Stimulated activated naive CD8-positive, alpha-beta T cell treated with anti-CD3 and anti-CD28 coated beads, Interleukin-15, amount 100 ng/mL, for 72 hours (primary cell): ENCODE measurements around the gene DSG2.

Experiments used
- ATAC-seq: fragments of 150-1000 bp; cut with Tn5 transposase; 2 replicates; pipeline ENCODE4 v1.10.0; 2021; ENCODE audit warnings: mild to moderate bottlenecking, moderate library complexity
- DNase-seq, 2 donors: peaks; one replicate each; pipeline ENCODE4 v3.0.0; 2021 to 2022
- H3K27ac Mint-ChIP-seq, 2 donors: one replicate each; pipeline ENCODE4 v1.8.0; 2022; ENCODE audit warnings: mild to moderate bottlenecking in 2 of 2, mixed read lengths in 2 of 2, moderate library complexity in 2 of 2
- H3K27me3 Mint-ChIP-seq: one replicate; pipeline ENCODE4 v1.8.0; 2022; ENCODE audit warnings: mixed read lengths
- H3K4me1 Mint-ChIP-seq: one replicate; pipeline ENCODE4 v1.8.0; 2022; ENCODE audit warnings: mild to moderate bottlenecking, mixed read lengths
- H3K4me3 Mint-ChIP-seq, 2 donors: one replicate each; pipeline ENCODE4 v1.8.0; 2022; ENCODE audit warnings: mild to moderate bottlenecking in 2 of 2, mixed read lengths in 2 of 2, moderate library complexity in 1 of 2
- H3K9me3 Mint-ChIP-seq, 2 donors: one replicate each; pipeline ENCODE4 v1.8.0; 2022; ENCODE audit warnings: mixed read lengths in 2 of 2

DSG2 gene

DNA sequence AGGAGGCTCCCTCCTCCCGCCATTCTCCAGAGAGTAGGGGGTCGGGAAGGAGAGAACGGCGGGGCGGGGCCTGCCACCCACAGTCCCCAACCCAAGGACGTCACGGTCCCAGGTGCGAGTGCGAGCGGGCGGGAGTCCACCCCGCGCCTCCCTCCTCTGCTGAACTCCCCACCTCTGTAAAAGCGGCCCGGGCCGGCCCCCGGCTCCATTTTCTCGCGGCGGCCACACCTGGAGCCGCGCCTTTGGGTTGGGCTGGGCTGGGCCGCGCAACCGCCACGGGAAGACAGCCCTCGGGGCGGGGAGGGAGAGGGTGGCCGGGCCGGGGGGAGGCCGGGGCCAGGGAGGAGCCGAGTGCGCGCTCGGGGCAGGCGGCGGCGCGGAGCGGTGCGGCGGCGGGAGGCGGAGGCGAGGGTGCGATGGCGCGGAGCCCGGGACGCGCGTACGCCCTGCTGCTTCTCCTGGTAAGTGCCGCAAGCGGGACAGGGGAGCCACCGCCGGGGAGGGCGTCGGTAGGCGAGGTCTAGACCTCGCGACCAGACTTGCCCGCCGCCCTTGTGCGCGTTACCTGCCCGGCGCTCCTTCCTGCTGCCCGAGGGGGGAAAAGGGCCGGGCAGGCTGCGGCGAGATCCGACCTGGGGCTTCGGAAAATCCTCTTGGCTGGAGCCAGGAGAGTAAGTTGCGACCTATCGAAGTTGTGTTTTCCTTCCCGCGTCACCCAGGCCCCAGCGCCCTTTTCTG, at the start of gene DSG2:
DSG2 (plus strand) TSS at position 342 of the 738 bp plus-strand sequence; CDS start at position 417, 75 bp downstream.
- ATAC-seq (peak; percentile 82), DNase-seq (peak; percentile 24 to 33)
- peak within 1 kb of the TSS; percentile 29 to 47 for H3K27ac Mint-ChIP-seq
- peaks cover 40% of the 10 kb centered on the region for H3K27me3 Mint-ChIP-seq
- H3K4me1 Mint-ChIP-seq, result no peaks in the 10 kb centered on the region
- H3K4me3 Mint-ChIP-seq, result peak within 1 kb of the TSS; percentile 77 to 78
- no peaks in the 10 kb centered on the region for H3K9me3 Mint-ChIP-seq

DNA sequence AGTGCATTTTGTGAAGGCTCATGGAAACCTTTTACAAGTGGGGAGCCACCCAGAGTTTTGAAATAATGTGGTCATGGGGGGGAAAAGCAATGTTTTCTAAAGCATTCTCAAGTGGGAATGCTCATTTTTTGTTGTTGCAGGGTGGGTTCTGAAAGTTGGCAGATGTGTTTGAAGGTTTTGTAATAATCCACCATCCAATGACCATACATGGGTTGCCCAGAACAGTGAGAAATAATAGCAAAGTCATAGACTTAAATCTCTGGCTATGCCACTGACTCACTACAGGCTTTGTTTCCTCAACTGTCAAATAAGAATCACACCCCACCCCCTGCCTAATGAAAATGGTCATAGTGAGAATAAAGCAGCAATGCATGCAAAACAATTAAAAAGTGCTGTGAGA, 47.6 kb upstream of the DSG2 start:
- H3K9me3 Mint-ChIP-seq, result no peaks in the 10 kb centered on the region
- H3K4me1 Mint-ChIP-seq, result no peaks in the 10 kb centered on the region
- no peak for ATAC-seq
- H3K4me3 Mint-ChIP-seq, result no peak overlapping the region
- no peak overlapping the region for H3K27ac Mint-ChIP-seq
- H3K27me3 Mint-ChIP-seq, result no peaks in the 10 kb centered on the region
- DNase-seq, result no peak

GRCh38 chr18:31451625-31452024, 46.4 kb upstream of the DSG2 start:
- no peaks in the 10 kb centered on the region for H3K9me3 Mint-ChIP-seq
- no peaks in the 10 kb centered on the region for H3K4me1 Mint-ChIP-seq
- ATAC-seq, result no peak
- DNase-seq, result no peak
- no peaks in the 10 kb centered on the region for H3K27me3 Mint-ChIP-seq
- no peak overlapping the region for H3K4me3 Mint-ChIP-seq
- H3K27ac Mint-ChIP-seq, result no peak overlapping the region

DNA sequence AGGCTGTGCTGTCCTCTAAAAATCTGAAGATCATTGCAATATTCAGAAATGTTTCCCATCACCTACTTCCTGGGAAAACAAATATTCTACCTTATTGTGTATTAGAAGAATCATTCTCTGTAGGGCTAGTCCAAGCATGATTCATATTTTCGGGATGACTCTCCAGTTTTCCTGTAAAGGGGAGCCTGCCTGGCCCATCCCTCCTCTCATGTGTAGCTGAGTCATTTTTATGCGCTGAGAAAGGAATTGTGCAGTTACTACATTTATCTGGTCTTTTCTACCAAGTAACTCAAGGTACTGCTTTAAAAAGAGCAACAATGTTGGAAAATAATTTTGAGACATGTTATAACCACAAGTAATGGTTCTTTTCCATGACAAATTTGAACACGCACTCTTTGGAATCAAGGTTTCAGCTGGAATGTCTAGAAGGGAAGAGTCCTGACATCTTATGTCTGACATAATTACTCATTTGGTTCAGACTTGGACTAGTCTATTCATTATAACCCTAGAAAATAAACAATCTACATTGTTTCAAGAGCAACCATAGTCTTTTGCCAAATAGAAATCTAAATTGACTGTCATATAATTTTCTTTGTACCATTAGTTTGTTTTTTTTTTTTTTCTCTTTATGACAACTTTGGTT, 43.8 kb upstream of the DSG2 start:
- no peak for DNase-seq
- no peaks in the 10 kb centered on the region for H3K4me1 Mint-ChIP-seq
- no peaks in the 10 kb centered on the region for H3K27me3 Mint-ChIP-seq
- peaks cover 0 to under 1% of the 10 kb centered on the region in 2 donors for H3K9me3 Mint-ChIP-seq
- no peak overlapping the region for H3K4me3 Mint-ChIP-seq
- no peak for ATAC-seq
- H3K27ac Mint-ChIP-seq, result no peak overlapping the region

DNA sequence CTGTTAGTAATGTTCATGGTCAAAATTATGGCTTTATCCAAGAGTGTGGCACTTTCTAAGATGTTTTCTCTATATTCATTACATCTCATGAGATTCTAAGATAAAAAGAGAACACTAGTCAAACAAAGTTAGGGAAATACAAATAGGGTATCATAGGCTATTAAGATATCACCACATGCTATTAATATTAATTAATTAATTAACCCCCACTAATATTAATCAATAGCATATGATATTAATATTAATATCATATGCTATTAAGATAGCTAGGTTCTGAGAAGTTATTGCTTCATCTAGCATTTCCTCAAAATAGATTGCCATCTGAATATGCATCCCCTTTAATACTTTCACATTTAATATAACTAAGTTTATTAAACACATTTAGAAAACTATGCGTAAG, 28.3 kb upstream of the DSG2 start:
- Mint-ChIP-seq H3K27me3 (no peaks in the 10 kb centered on the region), H3K27ac (no peak overlapping the region), H3K9me3 (no peaks in the 10 kb centered on the region), H3K4me1 (no peaks in the 10 kb centered on the region), H3K4me3 (no peak overlapping the region)
- DNase-seq, result no peak
- no peak for ATAC-seq

DNA sequence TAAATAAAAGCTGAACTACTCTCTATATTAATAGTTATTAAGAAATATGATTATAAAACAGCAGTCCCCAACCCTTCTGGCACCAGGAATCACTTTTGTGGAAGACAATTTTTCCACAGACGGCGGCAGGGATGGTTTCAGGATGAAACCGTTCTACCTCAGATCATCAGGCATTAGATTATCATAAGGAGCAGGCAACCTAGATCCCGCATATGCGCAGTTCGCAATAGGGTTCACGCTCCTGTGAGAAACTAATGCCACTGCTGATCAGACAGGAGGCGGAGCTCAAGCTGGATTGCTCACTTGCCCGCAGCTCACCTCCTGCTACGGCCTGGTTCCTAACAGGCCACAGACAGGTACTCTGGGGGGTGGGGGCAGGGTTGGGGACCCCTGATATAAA, 19.3 kb upstream of the DSG2 start:
- peaks cover 7% of the 10 kb centered on the region for H3K27me3 Mint-ChIP-seq
- no peak for ATAC-seq
- no peaks in the 10 kb centered on the region for H3K4me1 Mint-ChIP-seq
- no peak for DNase-seq
- no peak overlapping the region for H3K4me3 Mint-ChIP-seq
- no peaks in the 10 kb centered on the region for H3K9me3 Mint-ChIP-seq
- H3K27ac Mint-ChIP-seq, result no peak overlapping the region

DNA sequence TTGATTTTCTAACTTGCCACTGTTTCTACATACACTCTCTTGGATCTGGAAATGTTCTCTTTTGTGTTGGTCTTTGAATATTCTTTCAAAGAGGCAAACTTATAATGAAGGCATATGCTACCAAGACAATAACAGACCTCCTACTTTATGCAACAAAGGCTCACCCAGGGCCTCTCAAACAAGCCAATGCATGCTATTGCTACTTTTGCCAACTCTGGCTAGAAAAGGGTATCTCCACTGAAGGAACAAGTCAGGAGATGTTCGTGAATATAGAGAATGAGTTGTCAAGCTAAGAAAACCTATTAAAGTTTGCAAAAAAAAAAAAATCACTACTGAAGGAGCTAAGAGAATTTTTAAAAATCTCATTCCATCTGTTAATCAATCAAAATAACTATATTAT, 15.9 kb upstream of the DSG2 start:
- Mint-ChIP-seq H3K4me3 (no peak overlapping the region), H3K27ac (no peak overlapping the region), H3K27me3 (peaks cover 7% of the 10 kb centered on the region), H3K9me3 (no peaks in the 10 kb centered on the region), H3K4me1 (no peaks in the 10 kb centered on the region)
- ATAC-seq (no peak), DNase-seq (no peak)

DNA sequence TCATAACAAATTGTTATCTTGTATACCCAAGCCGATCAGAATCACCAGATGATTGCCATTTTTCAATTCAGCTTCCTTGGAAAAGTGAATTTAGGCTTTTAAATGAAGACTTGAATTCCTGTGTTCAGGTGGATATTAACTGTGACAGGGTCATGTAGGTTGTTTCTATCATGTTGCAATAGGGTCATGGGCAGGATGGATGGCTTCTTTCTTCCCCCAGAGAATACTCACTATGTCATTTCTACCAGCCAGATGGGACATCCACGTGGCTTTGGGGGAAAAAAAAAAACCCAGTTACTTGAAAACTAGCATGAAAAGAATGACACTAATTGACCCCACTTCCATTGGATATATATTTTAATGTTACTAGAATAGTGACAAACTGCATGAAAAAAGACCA, 14.6 kb upstream of the DSG2 start:
- peaks cover 7% of the 10 kb centered on the region for H3K27me3 Mint-ChIP-seq
- DNase-seq (no peak), ATAC-seq (no peak)
- H3K4me1 Mint-ChIP-seq, result no peaks in the 10 kb centered on the region
- H3K27ac Mint-ChIP-seq, result no peak overlapping the region
- H3K9me3 Mint-ChIP-seq, result no peaks in the 10 kb centered on the region
- H3K4me3 Mint-ChIP-seq, result no peak overlapping the region

- no peak for DNase-seq
These were observed 13.5 kb upstream of the DSG2 start for GRCh38 chr18:31484461-31484860.

DNA sequence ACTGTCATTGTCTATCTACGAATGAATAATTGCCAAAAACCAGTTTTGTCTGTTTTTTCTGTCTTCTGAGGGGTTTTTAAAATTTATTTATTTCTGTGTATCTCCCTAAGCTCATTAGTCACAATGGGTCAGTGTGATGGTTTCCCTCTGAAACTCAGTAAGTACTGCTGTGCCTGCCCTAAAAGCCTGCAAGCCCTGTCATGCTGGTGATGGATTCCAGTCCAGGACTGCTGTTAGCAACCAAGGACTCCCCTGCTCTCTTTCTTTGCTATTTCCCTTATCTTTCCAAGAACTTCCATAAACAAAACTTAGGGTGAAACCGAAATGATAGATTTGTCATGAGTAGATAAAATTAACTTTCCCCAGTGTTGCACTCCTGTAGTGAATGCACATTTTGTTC, 11.8 kb upstream of the DSG2 start:
- H3K27me3 Mint-ChIP-seq, result peaks cover 7% of the 10 kb centered on the region
- H3K9me3 Mint-ChIP-seq, result no peaks in the 10 kb centered on the region
- DNase-seq (no peak), ATAC-seq (no peak)
- H3K4me3 Mint-ChIP-seq, result no peak overlapping the region
- no peaks in the 10 kb centered on the region for H3K4me1 Mint-ChIP-seq
- no peak overlapping the region for H3K27ac Mint-ChIP-seq

More at GRCh38 chr18:31484461-31484860, 13.5 kb upstream of the DSG2 start:
- ATAC-seq, result no peak
- no peak overlapping the region for H3K27ac Mint-ChIP-seq
- peaks cover 7% of the 10 kb centered on the region for H3K27me3 Mint-ChIP-seq
- H3K9me3 Mint-ChIP-seq, result no peaks in the 10 kb centered on the region
- no peak overlapping the region for H3K4me3 Mint-ChIP-seq
- H3K4me1 Mint-ChIP-seq, result no peaks in the 10 kb centered on the region

DNA sequence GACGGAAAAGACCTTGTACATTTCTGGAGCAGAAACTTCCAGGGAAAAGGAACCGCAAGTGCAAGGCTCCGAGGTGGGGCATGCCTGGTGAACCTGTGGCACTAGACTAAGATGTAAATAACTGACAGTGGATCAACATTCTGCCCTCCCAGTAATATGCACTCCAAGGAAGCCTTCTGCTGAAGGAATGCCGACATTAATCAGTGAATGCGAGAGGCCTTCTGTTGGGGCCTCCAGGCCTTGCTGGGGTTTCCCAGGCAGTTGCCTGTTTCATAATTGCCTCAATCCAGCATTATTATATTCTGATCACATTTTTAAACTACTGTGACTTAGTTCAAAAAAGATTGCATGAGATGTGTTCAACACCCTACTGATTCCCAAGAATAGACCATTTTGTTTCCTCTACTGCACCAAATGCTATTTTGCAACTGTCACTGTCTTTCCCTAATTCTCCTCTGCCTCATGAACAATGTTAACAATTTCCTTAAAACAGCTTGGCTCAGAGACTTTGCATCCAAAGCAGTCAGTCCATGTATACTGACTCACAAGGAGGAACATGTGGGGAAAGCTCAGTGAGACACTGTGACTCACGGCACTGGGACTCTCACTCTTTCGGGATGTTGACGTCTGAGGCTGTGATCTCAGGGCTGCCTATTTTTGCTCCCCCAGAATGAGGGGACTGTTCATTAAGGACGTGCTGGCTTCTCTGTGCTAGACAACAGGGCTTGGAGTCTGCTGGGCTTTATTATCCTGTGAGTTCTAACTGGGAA, 10.5 kb upstream of the DSG2 start:
- ATAC-seq (no peak), DNase-seq (no peak)
- Mint-ChIP-seq H3K9me3 (no peaks in the 10 kb centered on the region), H3K4me1 (no peaks in the 10 kb centered on the region), H3K27me3 (no peaks in the 10 kb centered on the region), H3K4me3 (no peak overlapping the region), H3K27ac (no peak overlapping the region)

DNA sequence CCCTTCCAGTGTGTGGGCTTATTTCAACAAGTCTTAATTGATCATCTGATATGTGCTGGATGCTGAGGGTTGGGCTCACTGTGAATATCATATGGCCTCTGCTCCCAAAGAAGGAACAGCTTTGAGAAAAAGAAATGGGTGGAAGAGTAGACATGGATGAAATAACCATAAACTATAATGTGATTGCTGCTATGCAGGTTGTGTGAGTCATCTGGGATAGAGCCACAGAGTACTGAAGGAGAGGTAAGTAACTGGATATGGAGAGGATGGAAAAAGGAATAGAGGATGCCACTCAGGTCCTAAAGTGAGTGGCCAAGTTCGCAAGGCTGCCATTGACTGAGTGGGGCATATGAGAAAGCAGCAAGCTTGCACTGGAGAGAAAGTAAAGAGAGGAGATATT, 8.7 kb upstream of the DSG2 start:
- no peaks in the 10 kb centered on the region for H3K9me3 Mint-ChIP-seq
- no peaks in the 10 kb centered on the region for H3K4me1 Mint-ChIP-seq
- DNase-seq (no peak), ATAC-seq (no peak)
- no peaks in the 10 kb centered on the region for H3K27me3 Mint-ChIP-seq
- H3K4me3 Mint-ChIP-seq, result no peak overlapping the region
- no peak overlapping the region for H3K27ac Mint-ChIP-seq

DNA sequence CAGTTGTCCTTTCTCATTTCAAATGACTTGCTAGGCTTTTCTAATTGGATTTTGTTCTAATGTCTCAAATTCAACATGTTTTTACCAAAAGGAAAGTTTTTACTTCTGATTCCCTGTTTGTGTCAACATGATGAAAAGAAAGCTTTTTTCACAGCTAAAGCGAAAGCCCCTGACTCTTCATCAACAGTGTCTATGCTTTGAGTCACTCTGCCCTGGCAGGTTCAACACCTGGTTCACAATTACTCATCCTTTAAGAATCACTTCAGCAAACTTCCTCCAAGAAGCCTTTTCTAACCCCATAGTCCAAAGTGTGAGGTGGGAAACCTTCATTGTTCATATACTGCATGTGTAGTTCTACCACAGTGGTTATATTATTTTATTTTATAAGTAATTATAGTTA, 7.6 kb upstream of the DSG2 start:
- Mint-ChIP-seq H3K4me1 (no peaks in the 10 kb centered on the region), H3K9me3 (no peaks in the 10 kb centered on the region), H3K27ac (no peak overlapping the region), H3K4me3 (no peak overlapping the region), H3K27me3 (peaks cover under 1% of the 10 kb centered on the region)
- no peak for DNase-seq
- ATAC-seq, result peak; percentile 81

DNA sequence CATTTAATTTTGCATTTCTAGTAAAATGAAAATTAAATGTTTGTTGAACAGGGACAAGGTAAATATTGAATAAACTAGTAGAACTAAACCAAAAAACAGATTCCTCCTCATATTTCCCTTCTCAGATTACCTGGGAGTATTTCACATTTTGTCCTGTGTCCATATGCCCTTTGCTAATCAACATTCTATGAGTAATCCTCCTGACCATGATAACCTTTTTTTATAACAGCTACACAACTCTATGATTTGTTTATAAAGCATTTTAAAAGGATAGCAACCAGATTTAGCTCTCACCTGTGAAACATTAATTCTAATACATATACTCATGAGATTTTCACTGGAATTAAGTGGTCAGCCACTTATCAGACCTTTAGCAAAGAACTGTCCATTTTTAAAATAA, 7.1 kb upstream of the DSG2 start:
- H3K4me1 Mint-ChIP-seq, result no peaks in the 10 kb centered on the region
- H3K4me3 Mint-ChIP-seq, result no peak overlapping the region
- DNase-seq, result no peak
- no peak overlapping the region for H3K27ac Mint-ChIP-seq
- no peak for ATAC-seq
- H3K9me3 Mint-ChIP-seq, result no peaks in the 10 kb centered on the region
- H3K27me3 Mint-ChIP-seq, result peaks cover 5% of the 10 kb centered on the region

DNA sequence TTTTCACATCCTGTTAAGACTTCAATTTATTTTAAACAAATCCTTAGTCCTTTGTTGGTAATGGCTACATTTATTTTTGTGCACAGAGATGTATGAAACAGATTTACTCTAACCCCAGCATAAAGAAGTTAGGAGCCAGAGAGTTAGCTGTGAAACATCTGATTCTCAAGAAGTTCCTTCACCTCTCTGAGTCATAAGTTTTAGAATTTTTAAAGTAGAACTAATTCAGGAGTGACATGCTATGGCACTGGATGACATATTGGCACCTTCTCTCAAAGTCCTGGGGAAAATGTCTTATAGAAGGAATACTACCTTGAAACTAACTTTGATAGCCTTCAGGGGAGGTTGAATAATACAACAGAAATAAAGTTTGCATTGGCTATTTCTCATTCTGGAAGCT, 6.4 kb upstream of the DSG2 start:
- H3K27me3 Mint-ChIP-seq, result peaks cover 13% of the 10 kb centered on the region
- no peak overlapping the region for H3K27ac Mint-ChIP-seq
- DNase-seq (no peak), ATAC-seq (no peak)
- no peak overlapping the region for H3K4me3 Mint-ChIP-seq
- no peaks in the 10 kb centered on the region for H3K9me3 Mint-ChIP-seq
- no peaks in the 10 kb centered on the region for H3K4me1 Mint-ChIP-seq

DNA sequence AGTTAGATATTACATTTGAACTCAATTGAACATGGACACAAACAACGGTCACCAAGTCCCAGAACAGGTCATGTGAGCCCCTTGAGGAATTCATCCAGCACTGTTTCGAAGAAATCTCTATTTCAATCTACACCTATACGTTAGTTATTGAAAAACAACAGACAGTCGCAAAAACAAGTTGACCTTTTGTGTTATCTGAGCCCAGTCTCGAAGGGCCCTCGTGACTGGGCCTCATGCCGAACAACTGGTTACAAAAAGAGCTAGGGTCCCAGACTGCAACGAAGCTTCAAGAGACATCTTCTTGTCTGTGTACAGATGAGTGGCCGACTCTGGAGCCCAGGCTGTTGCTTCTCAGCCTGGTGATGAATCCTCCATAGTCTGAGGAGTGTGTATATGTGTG, 5.3 kb upstream of the DSG2 start:
- Mint-ChIP-seq H3K9me3 (no peaks in the 10 kb centered on the region), H3K27ac (no peak overlapping the region), H3K4me1 (no peaks in the 10 kb centered on the region), H3K4me3 (no peak overlapping the region), H3K27me3 (peaks cover 23% of the 10 kb centered on the region)
- ATAC-seq (no peak), DNase-seq (no peak)
